Endodermal cell (in vitro differentiated cells): ENCODE results near the gene CPE. TPM values are rescaled to one million over a fixed set of nuclear protein-coding genes. Genes with fewer than 3 reads are reported as not detected.

Experiments
- DNase-seq: peaks from one replicate; pipeline ENCODE4 v3.0.0-alpha.2; 2017
- H3K27ac ChIP-seq: 2 replicates; pipeline ENCODE4 v1.5.1; 2013; ENCODE audit warnings: mild to moderate bottlenecking, low read depth, low read length, moderate library complexity
- H3K27me3 ChIP-seq: 2 replicates; pipeline ENCODE4 v1.6.1; 2013; ENCODE audit warnings: mild to moderate bottlenecking, low read length, moderate library complexity; ENCODE audit not compliant: insufficient read depth, control insufficient read depth, poor library complexity, severe bottlenecking
- H3K36me3 ChIP-seq: 2 replicates; pipeline ENCODE4 v1.7.0; 2013; ENCODE audit warnings: mild to moderate bottlenecking, low read length, moderate library complexity; ENCODE audit not compliant: control insufficient read depth, insufficient read depth
- H3K4me1 ChIP-seq: one replicate; pipeline ENCODE4 v1.7.0; 2013; ENCODE audit warnings: low read length; ENCODE audit not compliant: control insufficient read depth, insufficient read depth
- H3K4me3 ChIP-seq: 2 replicates; pipeline ENCODE4 v1.5.1; 2013; ENCODE audit warnings: mild to moderate bottlenecking, low read length, moderate library complexity
- H3K9ac ChIP-seq: 2 replicates; pipeline ENCODE4 v1.6.1; 2013; ENCODE audit warnings: mild to moderate bottlenecking, low read length, moderate library complexity; ENCODE audit not compliant: poor library complexity, severe bottlenecking; ENCODE audit errors: extremely low read depth
- H3K9me3 ChIP-seq: 2 replicates; pipeline ENCODE4 v1.6.1; 2013; ENCODE audit warnings: mild to moderate bottlenecking, low read length, moderate library complexity; ENCODE audit not compliant: control insufficient read depth
- H3K27ac Mint-ChIP-seq: 2 replicates; pipeline ENCODE4 v1.8.0; 2020; ENCODE audit warnings: mixed read lengths
- H3K27me3 Mint-ChIP-seq: 2 replicates; pipeline ENCODE4 v1.8.0; 2021; ENCODE audit warnings: mild to moderate bottlenecking, mixed read lengths; ENCODE audit not compliant: insufficient read depth
- H3K36me3 Mint-ChIP-seq: 2 replicates; pipeline ENCODE4 v1.8.0; 2020; ENCODE audit warnings: low read depth, mixed read lengths
- H3K4me1 Mint-ChIP-seq: 2 replicates; pipeline ENCODE4 v1.8.0; 2020; ENCODE audit warnings: mixed read lengths
- H3K4me3 Mint-ChIP-seq: 2 replicates; pipeline ENCODE4 v1.8.0; 2020; ENCODE audit warnings: mild to moderate bottlenecking, moderate library complexity, mixed read lengths
- H3K9me3 Mint-ChIP-seq: 2 replicates; pipeline ENCODE4 v1.8.0; 2020; ENCODE audit warnings: mild to moderate bottlenecking, mixed read lengths
- WGBS, 2 experiments: methylation state at CpG; one replicate each; pipeline versions ENCODE4 v1.1.5 to v1.1.7; 2013; ENCODE audit warnings: missing lambda C conversion rate in 2 of 2, mixed read lengths in 1 of 2; ENCODE audit not compliant: insufficient coverage in 1 of 2, insufficient read length in 1 of 2; 5-methylcytosine and 5-hydroxymethylcytosine counted together
- total RNA-seq, 2 donors: library from RNA; stranded (reverse); fragmentation: NEBNext Ultra II Directional in 1 of 2; extraction: Animal tissue kit (Norgen Biotek cat#: 25700) in 1 of 2; gene quantifications; 2 replicates in 1 of 2; 3 replicates in 1 of 2; pipeline ENCODE4 v1.2.1, GENCODE V29; 2021
- TF ChIP-seq, protein P1 (sequence below): fragments of 200-600 bp; sonication (generic); conservative IDR thresholded peaks from 2 replicates; pipeline ENCODE4 v1.5.0; 2021; ENCODE audit warnings: antibody characterized with exemption, mild to moderate bottlenecking

The CPE gene
- total RNA-seq, 2 donors from 2014 or later = 237 to 298 TPM

DNA sequence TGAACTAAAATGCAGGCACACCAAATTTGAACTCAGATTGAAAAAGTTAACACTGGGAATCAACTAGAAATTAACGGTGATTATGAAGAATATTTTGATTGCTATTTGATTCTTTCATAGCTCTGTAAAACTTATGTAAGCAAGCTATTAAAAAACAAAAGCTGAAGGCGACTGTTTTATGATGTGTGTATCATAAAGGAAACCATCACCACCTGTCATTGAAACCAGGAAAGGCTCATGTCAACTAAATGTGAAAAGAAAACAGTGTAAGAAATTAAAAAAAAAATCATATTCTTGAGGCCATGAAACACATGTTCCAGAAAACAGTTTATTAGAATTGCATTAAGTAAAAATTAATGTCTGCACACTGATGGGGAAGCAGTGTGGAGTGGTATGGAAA lies 24.2 kb downstream of the CPE start:
- H3K9me3 Mint-ChIP-seq = no peaks in the 10 kb centered on the region
- Histone ChIP-seq H3K9ac (no peak overlapping the region), H3K27ac (no peak overlapping the region), H3K27me3 (no peaks in the 10 kb centered on the region), H3K4me1 (no peaks in the 10 kb centered on the region), H3K4me3 (no peak overlapping the region), H3K9me3 (no peaks in the 10 kb centered on the region), H3K36me3 (peaks cover 72% of the 10 kb centered on the region)
- H3K36me3 Mint-ChIP-seq = peaks cover 43% of the 10 kb centered on the region
- WGBS, 2 experiments = 94% methylated on average over 2 of the region's 2 CpGs; no CpG with 5 or more reads in 1 of the 2 experiments
- H3K27me3 Mint-ChIP-seq = no peaks in the 10 kb centered on the region
- no peak overlapping the region for H3K4me3 Mint-ChIP-seq
- H3K4me1 Mint-ChIP-seq = peaks cover 6% of the 10 kb centered on the region
- TF ChIP-seq, protein P1, sequence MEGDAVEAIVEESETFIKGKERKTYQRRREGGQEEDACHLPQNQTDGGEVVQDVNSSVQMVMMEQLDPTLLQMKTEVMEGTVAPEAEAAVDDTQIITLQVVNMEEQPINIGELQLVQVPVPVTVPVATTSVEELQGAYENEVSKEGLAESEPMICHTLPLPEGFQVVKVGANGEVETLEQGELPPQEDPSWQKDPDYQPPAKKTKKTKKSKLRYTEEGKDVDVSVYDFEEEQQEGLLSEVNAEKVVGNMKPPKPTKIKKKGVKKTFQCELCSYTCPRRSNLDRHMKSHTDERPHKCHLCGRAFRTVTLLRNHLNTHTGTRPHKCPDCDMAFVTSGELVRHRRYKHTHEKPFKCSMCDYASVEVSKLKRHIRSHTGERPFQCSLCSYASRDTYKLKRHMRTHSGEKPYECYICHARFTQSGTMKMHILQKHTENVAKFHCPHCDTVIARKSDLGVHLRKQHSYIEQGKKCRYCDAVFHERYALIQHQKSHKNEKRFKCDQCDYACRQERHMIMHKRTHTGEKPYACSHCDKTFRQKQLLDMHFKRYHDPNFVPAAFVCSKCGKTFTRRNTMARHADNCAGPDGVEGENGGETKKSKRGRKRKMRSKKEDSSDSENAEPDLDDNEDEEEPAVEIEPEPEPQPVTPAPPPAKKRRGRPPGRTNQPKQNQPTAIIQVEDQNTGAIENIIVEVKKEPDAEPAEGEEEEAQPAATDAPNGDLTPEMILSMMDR = no peak
- H3K27ac Mint-ChIP-seq = no peak overlapping the region
- no peak for DNase-seq

DNA sequence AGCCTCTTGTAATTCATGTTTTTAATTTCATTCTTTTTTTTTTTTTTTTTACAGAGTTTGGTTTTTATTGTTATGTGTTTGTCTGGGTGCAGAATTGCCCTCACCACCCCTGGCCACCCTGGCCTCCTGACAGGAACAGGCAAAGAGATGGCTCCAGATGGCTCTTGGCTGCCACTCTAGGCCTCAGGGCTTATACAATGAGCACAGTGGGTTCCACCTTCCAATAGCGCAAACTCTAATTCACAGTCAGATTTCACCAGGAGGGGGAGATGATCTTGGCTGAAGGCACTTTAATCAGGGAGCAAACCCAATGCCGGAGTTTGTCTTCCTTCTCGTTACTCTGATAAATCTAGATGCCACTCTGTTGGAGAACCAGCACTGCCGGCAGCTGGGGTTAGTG lies 24.8 kb downstream of the CPE start:
- TF ChIP-seq, protein P1 = peak; percentile 30
- no peaks in the 10 kb centered on the region for H3K27me3 ChIP-seq
- Mint-ChIP-seq H3K4me1 (peaks cover 6% of the 10 kb centered on the region), H3K36me3 (peaks cover 44% of the 10 kb centered on the region), H3K27me3 (no peaks in the 10 kb centered on the region), H3K4me3 (no peak overlapping the region), H3K9me3 (no peaks in the 10 kb centered on the region), H3K27ac (no peak overlapping the region)
- WGBS, 2 experiments = 97 to 100% methylated on average over 3 to 4 of the region's 4 CpGs
- H3K9ac ChIP-seq = no peak overlapping the region
- no peak overlapping the region for H3K4me3 ChIP-seq
- H3K9me3 ChIP-seq = no peaks in the 10 kb centered on the region
- H3K4me1 ChIP-seq = no peaks in the 10 kb centered on the region
- H3K36me3 ChIP-seq = peaks cover 72% of the 10 kb centered on the region
- DNase-seq = peak; percentile 61
- no peak overlapping the region for H3K27ac ChIP-seq

DNA sequence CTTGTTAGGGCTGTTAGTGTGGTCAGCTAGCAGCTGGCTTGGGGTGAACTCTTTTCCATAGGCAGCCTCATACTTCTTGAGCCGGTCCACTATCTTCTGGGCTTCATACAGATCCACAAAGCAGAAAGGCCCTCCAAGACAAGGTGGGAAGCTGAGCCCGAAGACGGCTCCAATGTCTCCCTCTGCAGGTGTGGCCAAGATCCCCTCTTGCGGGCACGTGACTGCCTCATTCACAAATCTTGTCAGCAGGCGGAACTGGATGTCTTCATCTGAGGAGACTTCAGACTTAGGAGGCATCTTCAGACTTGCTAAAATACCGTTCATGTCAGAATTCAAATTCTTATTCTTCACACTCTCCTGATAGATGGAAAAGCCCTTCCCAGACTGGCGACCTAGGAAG lies 25.3 kb downstream of the CPE start:
- peaks cover 6% of the 10 kb centered on the region for H3K4me1 Mint-ChIP-seq
- TF ChIP-seq, protein P1 = no peak
- Histone ChIP-seq H3K27me3 (no peaks in the 10 kb centered on the region), H3K4me3 (no peak overlapping the region), H3K4me1 (no peaks in the 10 kb centered on the region), H3K9me3 (no peaks in the 10 kb centered on the region), H3K9ac (no peak overlapping the region), H3K27ac (no peak overlapping the region), H3K36me3 (peaks cover 72% of the 10 kb centered on the region)
- H3K27me3 Mint-ChIP-seq = no peaks in the 10 kb centered on the region
- DNase-seq = peak; percentile 53
- no peak overlapping the region for H3K27ac Mint-ChIP-seq
- peaks cover 46% of the 10 kb centered on the region for H3K36me3 Mint-ChIP-seq
- no peak overlapping the region for H3K4me3 Mint-ChIP-seq
- 95 to 97% methylated on average over 6 to 8 of the region's 8 CpGs for WGBS, 2 experiments
- no peaks in the 10 kb centered on the region for H3K9me3 Mint-ChIP-seq
